HG03457 (cell line): ENCODE measurements around the gene LYRM2.
"Not testable (repeated sequence)": the region's sequence is repeated elsewhere in the genome, so short reads cannot be mapped to it uniquely, and the experiment has no call there.

ENCODE experiments used
- ATAC-seq: cut with Tn5 transposase; IDR thresholded peaks from one replicate; pipeline ENCODE4 v1.9.1; 2021; ENCODE audit warnings: moderate number of reproducible peaks; ENCODE audit not compliant: unreplicated experiment

Gene LYRM2

GRCh38 chr6:89649682-89650081 lies 11.1 kb upstream of the LYRM2 start:
- no peak for ATAC-seq

GRCh38 chr6:89644864-89645263 lies 6.3 kb upstream of the LYRM2 start:
- no peak for ATAC-seq

DNA sequence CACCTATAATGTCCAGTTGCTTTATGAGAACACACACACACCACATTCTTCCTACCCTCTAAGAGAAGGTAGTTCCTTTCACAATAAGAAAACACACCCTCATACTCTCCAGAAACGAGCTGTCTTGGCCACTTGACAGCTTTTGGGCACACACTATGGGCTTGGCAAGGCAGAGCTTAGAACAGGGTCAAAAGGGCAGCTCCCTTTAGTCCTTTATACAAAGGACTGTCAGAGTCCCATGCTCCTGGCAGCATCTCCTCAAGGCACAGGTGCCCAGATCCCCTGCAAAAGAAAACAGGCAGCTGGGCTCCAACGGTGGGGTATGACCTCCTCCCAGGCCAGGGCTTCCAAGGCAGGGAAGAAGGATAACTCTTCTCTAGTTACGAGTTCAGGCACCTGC lies 4.9 kb upstream of the LYRM2 start:
- no peak for ATAC-seq

GRCh38 chr6:89642956-89643355 lies 4.4 kb upstream of the LYRM2 start:
- ATAC-seq, result no peak

DNA sequence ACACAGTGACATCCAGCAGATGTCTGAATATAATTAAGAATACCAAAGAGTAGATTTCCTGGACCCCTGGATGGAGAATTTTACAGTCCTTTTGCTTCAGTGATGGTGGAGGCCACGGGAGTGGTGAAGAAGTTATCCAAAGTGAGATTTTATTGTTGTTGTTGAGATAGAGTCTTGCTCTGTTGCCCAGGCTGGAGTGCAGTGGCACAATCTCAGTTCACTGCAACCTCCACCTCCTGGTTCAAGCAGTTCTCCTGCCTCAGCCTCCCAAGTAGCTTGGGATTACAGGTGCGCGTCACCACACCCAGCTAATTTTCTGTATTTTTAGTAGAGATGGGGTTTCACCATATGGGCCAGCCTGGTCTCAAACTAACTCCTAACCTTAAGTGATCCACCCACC lies 3.0 kb upstream of the LYRM2 start:
- not testable (repeated sequence) for ATAC-seq

GRCh38 chr6:89640804-89641203 lies 2.3 kb upstream of the LYRM2 start:
- ATAC-seq, result no peak

DNA sequence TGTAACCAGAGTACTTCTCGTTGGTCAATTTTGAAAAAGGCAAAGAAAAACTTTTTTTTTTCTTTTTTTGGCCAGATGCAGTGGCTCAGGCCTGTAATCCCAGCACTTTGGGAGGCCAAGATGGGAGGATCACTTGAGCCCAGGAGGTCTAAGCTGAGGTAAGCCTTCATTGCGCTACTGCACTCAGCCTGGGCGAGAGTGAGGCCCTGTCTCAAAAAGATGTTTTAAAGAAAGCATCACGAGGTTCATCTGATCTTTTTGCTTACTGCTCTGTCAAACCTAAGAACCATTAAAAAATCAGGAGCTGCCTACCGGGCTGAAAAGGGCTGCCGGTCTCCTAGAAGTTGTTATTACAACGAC lies 607 bp downstream of the LYRM2 start:
- ATAC-seq, result peak; percentile 15

DNA sequence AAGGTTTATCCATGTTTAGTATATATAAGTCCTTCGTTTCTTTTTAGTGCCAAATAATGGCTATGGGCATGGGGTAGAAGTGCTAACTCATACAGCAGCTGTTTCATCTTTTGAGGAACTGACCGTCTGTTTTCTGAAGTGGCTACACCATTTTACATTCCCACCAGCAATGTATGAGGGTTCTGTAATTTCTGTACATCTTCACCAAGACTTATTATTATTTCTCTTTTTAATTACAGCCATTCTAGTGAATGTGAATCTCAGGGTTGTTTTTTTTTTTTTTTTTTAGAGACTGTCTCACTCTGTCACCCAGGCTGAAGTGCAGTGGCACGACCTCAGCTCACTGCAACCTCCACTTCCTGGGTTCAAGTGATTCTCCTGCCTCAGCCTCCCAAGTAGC lies 2.1 kb downstream of the LYRM2 start:
- ATAC-seq, result not testable (repeated sequence)

GRCh38 chr6:89630488-89630887 lies 8.1 kb downstream of the LYRM2 start:
- no peak for ATAC-seq

DNA sequence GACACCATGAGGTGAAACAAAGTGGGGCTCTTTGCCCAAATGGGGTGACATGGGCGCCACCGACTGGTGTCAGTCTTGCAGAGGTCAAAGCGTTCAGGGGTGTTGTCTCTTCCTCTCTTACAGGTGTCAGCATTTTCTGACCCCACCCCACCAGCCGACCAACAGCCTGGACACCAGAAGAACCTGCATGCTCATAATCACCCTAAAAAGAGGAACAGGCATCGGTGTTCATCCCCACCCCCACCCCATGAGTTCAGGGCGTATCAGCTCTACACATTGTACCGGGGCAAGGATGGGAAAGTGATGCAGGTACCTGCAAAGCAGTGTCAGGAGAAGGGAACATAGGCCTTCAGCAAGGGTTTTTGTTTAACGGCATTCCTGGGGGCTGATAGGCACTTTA lies 14.8 kb downstream of the LYRM2 start:
- no peak for ATAC-seq

DNA sequence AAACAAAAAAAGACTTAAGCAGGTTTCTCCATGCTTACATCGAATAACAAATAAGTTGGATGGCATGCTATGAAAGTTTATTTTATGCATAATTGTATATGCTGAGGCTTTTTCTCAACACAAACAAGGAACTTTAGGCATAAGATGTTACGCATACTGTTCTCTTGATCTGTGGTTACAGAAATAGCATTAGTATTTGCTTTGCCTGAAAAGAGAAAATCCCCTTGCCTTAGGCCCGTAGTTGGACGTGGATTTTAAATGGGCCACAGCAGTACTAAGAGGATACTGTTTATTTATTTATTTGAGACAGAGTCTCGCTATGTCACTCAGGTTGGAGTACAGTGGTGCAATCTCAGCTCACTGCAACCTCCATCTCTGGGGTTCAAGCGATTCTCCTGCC lies 19.0 kb downstream of the LYRM2 start:
- ATAC-seq, result no peak

DNA sequence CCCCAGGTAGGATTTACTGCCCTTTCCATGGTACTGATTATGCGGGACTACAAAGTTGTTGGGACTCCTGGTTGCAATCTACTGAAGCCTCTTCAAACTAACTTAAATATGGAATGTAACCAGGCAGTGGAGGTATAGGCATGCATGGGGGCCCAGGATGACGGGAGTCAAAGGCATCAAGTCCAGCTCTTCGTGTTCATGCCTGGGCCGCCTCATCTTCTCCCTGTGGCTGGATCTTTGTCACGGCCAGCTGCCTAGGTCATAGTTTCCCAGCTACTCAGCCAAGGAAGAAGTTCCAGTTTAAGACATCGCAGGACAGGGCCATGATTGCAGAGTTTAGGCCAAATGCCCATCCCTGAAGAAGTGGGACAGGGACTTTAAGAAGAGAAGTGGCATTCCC lies 20.5 kb downstream of the LYRM2 start:
- no peak for ATAC-seq

DNA sequence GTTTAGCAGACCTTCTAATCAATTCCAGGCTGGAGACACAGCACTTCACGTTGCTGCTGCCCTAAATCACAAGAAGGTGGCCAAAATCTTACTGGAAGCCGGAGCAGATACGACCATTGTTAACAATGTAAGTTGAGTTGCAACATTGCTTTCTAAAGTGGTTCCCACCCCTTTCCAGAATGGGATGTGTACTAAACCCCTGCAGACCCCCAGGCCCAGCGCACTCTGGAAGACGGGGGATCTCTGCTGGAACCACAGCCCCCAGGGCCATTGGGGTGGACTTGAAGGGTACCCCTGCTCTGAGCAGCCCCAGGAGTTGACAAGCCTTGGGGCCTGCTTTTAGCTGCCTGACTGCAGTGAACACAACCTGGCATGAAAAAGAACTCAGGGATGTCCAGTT lies 22.0 kb downstream of the LYRM2 start:
- ATAC-seq, result no peak

DNA sequence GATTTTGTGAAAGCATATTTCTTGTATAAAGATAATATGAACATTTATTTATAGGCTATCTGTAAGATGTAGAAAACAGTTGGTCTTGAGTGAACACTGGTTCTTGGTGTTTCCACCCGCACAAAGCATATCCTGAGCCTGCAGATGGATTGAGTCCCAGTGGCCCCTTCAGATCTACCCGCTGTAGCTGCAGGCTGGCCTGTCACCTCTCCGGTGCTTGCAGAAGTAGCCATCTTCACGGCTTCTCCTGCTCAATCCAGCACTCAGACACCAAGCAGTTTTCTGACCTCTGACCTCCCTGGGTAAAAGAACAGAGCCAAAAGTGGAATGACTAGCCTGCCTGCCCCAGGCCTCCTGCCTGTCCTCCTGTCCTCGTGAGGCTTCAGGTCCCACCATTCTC lies 22.7 kb downstream of the LYRM2 start:
- ATAC-seq, result no peak

GRCh38 chr6:89613790-89614189 lies 24.8 kb downstream of the LYRM2 start:
- ATAC-seq, result no peak

GRCh38 chr6:89612121-89612520 lies 26.4 kb downstream of the LYRM2 start:
- no peak for ATAC-seq

DNA sequence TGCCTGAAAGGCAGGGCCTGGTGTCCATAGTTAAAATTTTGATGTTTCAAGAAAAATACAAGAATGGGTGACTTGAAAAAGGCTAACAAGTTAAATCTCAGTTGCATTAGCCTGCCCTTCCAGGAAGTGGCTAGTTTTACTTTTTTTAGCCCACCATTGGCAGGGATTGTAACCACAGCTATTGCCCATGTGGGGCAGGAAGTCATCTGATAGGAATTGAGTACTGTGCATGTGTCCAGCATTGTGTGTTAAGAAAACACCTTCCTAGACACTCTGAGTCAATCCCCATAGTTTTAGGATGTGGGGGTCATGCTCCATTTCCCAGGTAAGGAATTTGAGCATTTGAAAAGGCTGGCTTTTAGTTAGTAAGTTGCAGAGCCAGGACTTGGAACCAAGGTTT lies 26.9 kb downstream of the LYRM2 start:
- no peak for ATAC-seq

GRCh38 chr6:89610149-89610642 lies 28.4 kb downstream of the LYRM2 start:
- no peak for ATAC-seq

GRCh38 chr6:89605861-89606260 lies 32.7 kb downstream of the LYRM2 start:
- no peak for ATAC-seq

DNA sequence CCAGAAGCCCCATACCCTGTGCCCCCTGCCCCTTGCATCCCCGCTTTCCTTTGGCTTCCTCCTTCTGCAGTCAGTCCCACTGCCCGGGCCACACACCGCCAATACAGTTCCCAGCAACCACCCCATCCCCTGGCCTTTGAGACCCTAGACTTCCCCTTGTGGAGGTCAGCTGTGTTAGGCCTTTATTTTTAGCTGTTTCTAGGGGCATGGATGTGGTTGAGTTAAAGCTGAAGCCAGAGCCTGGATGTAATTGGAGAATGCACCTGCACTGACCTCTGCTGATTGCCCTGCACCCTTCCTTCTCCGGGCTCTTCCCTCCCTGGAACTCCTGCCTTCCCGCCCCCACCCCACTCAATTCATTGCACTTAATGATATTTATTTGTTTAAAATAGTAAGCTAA lies 33.9 kb downstream of the LYRM2 start:
- no peak for ATAC-seq

DNA sequence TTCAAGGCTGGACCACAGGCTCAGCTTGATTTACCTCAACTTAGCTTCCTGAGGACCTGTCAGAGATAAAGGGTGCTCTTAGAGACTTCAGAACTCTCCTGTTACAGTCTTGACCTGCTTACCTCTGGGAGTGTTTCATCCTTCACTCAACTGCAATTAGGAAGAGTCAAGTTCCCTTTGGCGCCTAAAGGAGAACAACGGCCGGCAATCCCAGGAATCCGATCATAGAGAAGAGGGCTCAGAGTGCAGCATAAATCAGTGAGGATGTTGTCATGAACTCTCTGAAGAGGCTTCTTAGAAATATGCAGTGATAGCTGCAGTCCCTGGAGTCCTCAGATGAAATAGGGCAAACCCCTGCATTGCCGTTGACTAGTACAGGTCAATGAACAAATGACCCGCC lies 36.4 kb downstream of the LYRM2 start:
- ATAC-seq, result no peak

- no peak for ATAC-seq
Measured at GRCh38 chr6:89599727-89600126, 38.8 kb downstream of the LYRM2 start.

GRCh38 chr6:89597988-89598387 lies 40.6 kb downstream of the LYRM2 start:
- ATAC-seq, result no peak

GRCh38 chr6:89597372-89597771 lies 41.2 kb downstream of the LYRM2 start:
- no peak for ATAC-seq
